ENCODE data around the gene RFXANK. TPM values are rescaled to one million over a fixed set of nuclear protein-coding genes. Genes with fewer than 3 reads are reported as not detected.

RFXANK gene
- polyA plus RNA-seq, 2 of the 4 experiments (the other 2 are of a cell fraction): 23.4 to 30.6 TPM

DNA sequence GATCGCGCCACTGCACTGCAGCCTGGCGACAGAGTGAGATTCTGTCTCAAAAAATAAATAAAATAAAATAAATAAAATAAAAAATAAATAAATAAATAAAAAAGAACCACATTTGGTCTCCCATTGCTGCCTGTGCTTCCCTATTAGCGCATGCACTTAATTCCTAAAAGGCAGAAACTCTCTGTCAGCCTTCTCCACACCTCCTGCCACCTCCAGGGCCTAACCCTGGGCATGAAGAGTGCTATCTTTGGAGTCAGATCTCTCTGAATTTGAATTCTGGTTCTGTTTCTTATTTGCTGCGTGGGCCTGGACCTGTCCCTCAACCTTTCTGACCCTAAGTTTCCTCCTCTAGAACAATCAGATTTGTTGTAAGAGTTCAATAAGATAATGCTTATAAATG is 31.0 kb downstream of the RFXANK start:
- no peak for FAIRE-seq
- Histone ChIP-seq H3K27ac (no peak overlapping the region), H3K4me3 (no peak overlapping the region), H3K9me3 (no peaks in the 10 kb centered on the region), H3K4me1 (0 out of 3 replicates have a peak, but pooled peaks cover 6% of the 10 kb centered on the region), H3K4me2 (no peak overlapping the region)
- TF ChIP-seq EHF (CRISPR knock-in tag; IDR thresholded peaks at IDR 0.05) (no peak), EHMT2 (IDR thresholded peaks at IDR 0.05; ENCODE audit: low read depth) (no peak), ZC3H11A (IDR thresholded peaks at IDR 0.05) (no peak), RARB (CRISPR knock-in tag; IDR thresholded peaks at IDR 0.05) (no peak), POLR2A (IDR thresholded peaks at IDR 0.05; ENCODE audit: low read length) (no peak), FOXS1 (CRISPR knock-in tag; IDR thresholded peaks at IDR 0.05) (no peak), KDM1A (IDR thresholded peaks at IDR 0.05; ENCODE audit: low read depth) (no peak), TFCP2L1 (CRISPR knock-in tag; IDR thresholded peaks at IDR 0.05) (no peak), RFX5 (IDR thresholded peaks at IDR 0.05) (no peak), ZSCAN20 (CRISPR knock-in tag; IDR thresholded peaks at IDR 0.05) (no peak), POLR2AphosphoS2 (conservative IDR thresholded peaks at IDR 0.05; ENCODE audit: low read length) (no peak), HDAC2 (IDR thresholded peaks at IDR 0.05) (no peak), RCOR1 (IDR thresholded peaks at IDR 0.05; ENCODE audit: low read depth, low read length) (no peak), BHLHE40 (IDR thresholded peaks at IDR 0.05; ENCODE audit: low read depth, low read length) (no peak)
- TF ChIP-seq, protein P1, sequence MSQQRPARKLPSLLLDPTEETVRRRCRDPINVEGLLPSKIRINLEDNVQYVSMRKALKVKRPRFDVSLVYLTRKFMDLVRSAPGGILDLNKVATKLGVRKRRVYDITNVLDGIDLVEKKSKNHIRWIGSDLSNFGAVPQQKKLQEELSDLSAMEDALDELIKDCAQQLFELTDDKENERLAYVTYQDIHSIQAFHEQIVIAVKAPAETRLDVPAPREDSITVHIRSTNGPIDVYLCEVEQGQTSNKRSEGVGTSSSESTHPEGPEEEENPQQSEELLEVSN (IDR thresholded peaks at IDR 0.05; ENCODE audit: borderline replicate concordance, low read depth): no peak
- TF ChIP-seq, protein P2, sequence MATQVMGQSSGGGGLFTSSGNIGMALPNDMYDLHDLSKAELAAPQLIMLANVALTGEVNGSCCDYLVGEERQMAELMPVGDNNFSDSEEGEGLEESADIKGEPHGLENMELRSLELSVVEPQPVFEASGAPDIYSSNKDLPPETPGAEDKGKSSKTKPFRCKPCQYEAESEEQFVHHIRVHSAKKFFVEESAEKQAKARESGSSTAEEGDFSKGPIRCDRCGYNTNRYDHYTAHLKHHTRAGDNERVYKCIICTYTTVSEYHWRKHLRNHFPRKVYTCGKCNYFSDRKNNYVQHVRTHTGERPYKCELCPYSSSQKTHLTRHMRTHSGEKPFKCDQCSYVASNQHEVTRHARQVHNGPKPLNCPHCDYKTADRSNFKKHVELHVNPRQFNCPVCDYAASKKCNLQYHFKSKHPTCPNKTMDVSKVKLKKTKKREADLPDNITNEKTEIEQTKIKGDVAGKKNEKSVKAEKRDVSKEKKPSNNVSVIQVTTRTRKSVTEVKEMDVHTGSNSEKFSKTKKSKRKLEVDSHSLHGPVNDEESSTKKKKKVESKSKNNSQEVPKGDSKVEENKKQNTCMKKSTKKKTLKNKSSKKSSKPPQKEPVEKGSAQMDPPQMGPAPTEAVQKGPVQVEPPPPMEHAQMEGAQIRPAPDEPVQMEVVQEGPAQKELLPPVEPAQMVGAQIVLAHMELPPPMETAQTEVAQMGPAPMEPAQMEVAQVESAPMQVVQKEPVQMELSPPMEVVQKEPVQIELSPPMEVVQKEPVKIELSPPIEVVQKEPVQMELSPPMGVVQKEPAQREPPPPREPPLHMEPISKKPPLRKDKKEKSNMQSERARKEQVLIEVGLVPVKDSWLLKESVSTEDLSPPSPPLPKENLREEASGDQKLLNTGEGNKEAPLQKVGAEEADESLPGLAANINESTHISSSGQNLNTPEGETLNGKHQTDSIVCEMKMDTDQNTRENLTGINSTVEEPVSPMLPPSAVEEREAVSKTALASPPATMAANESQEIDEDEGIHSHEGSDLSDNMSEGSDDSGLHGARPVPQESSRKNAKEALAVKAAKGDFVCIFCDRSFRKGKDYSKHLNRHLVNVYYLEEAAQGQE (IDR thresholded peaks at IDR 0.05): no peak
- ChIA-PET CTCF (no interaction called here), POLR2A (no interaction called here)
- 76% methylated on average over 5 of the region's 5 CpGs for WGBS (ENCODE audit: missing lambda C conversion rate)
- no peak for ATAC-seq
- no peak for DNase-seq (ENCODE audit: low read depth in 1 of 2, low spot score in 1 of 2)

DNA sequence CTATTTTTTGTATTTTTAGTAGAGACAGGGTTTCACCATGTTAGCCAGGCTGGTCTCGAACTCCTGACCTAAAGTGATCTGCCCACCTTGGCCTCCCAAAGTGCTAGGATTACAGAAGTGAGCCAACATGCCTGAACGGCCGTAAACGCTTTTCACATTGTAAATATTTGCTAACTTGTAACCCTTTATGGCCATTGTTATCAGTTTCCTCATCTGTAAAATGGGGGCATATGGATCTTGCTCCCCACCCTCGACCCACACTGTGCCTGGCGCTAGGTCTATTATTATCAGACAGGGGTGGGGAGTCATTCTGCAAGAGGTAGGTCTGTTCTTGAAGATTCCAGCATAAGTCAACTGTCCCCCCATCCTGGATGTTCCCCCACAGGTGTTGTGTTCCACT is 31.6 kb downstream of the RFXANK start:
- no peak overlapping the region for H3K4me2 ChIP-seq
- TF ChIP-seq NPAS2 (CRISPR knock-in tag; IDR thresholded peaks at IDR 0.05; ENCODE audit: borderline replicate concordance) (no peak), BHLHE40 (IDR thresholded peaks at IDR 0.05; ENCODE audit: low read depth, low read length) (no peak), ZNF302 (CRISPR knock-in tag; IDR thresholded peaks at IDR 0.05) (no peak), EP300 (IDR thresholded peaks at IDR 0.05) (no peak), CHD2 (IDR thresholded peaks at IDR 0.05; ENCODE audit: low read length, partially characterized antibody) (no peak), JUN (IDR thresholded peaks at IDR 0.05) (no peak), CHD4 (IDR thresholded peaks at IDR 0.05; ENCODE audit: borderline replicate concordance) (no peak), TP53 (CRISPR knock-in tag; IDR thresholded peaks at IDR 0.05) (no peak), HOXA7 (CRISPR knock-in tag; IDR thresholded peaks at IDR 0.05) (no peak), TFCP2L1 (CRISPR knock-in tag; IDR thresholded peaks at IDR 0.05) (no peak), RFX5 (IDR thresholded peaks at IDR 0.05) (no peak), EHMT2 (IDR thresholded peaks at IDR 0.05; ENCODE audit: low read depth) (no peak), RAD21 (conservative IDR thresholded peaks at IDR 0.05 in 1 of 2, IDR thresholded peaks at IDR 0.05 in 1 of 2) (no peak)
- TF ChIP-seq, protein P3, sequence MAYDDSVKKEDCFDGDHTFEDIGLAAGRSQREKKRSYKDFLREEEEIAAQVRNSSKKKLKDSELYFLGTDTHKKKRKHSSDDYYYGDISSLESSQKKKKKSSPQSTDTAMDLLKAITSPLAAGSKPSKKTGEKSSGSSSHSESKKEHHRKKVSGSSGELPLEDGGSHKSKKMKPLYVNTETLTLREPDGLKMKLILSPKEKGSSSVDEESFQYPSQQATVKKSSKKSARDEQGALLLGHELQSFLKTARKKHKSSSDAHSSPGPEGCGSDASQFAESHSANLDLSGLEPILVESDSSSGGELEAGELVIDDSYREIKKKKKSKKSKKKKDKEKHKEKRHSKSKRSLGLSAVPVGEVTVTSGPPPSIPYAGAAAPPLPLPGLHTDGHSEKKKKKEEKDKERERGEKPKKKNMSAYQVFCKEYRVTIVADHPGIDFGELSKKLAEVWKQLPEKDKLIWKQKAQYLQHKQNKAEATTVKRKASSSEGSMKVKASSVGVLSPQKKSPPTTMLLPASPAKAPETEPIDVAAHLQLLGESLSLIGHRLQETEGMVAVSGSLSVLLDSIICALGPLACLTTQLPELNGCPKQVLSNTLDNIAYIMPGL (CRISPR knock-in tag; IDR thresholded peaks at IDR 0.05; ENCODE audit: borderline replicate concordance): no peak
- no peaks in the 10 kb centered on the region for H3K9me3 ChIP-seq
- WGBS (ENCODE audit: missing lambda C conversion rate): 34% methylated on average over 6 of the region's 6 CpGs
- CTCF ChIA-PET: interaction anchor here (1.1 to 1.9 kb wide), 3 partner anchors 21 to 100 kb away, joined by 3 to 9 read pairs (median 5); partner anchors contain the start of gene NR2C2AP
- no peak overlapping the region for H3K27ac ChIP-seq
- no peak for DNase-seq (ENCODE audit: low read depth in 1 of 2, low spot score in 1 of 2)
- no peak for FAIRE-seq
- no peak for ATAC-seq
- H3K4me1 ChIP-seq: 0 out of 3 replicates have a peak, but pooled peaks cover 6% of the 10 kb centered on the region
- H3K4me3 ChIP-seq: no peak overlapping the region
- POLR2A ChIA-PET: no interaction called here
